HepG2 (cell line): ENCODE data around the gene NKIRAS1. TPM values are rescaled to one million over a fixed set of nuclear protein-coding genes. Genes with fewer than 3 reads are reported as not detected.

Experiments
- DR1 ChIP-seq: sonication (generic); formaldehyde crosslinking; IDR thresholded peaks from 2 replicates; pipeline ENCODE4 v1.8.0; 2021; ENCODE audit warnings: mild to moderate bottlenecking, missing genetic modification reagents, inconsistent platforms
- GMEB1 ChIP-seq: sonication (generic); formaldehyde crosslinking; IDR thresholded peaks from 2 replicates; pipeline ENCODE4 v1.5.1; 2020; ENCODE audit warnings: missing genetic modification reagents, mild to moderate bottlenecking, borderline replicate concordance
- MXD1 ChIP-seq: sonication (generic); formaldehyde crosslinking; IDR thresholded peaks from 2 replicates; pipeline ENCODE4 v1.4.0; 2020; ENCODE audit warnings: mild to moderate bottlenecking, missing genetic modification reagents
- NR1H2 ChIP-seq: sonication (generic); formaldehyde crosslinking; IDR thresholded peaks from 2 replicates; pipeline ENCODE4 v1.8.1; 2022; ENCODE audit warnings: low read depth, missing genetic modification reagents, borderline replicate concordance
- SATB2 ChIP-seq: sonication (generic); formaldehyde crosslinking; IDR thresholded peaks from 2 replicates; pipeline ENCODE4 v1.5.0; 2020; ENCODE audit warnings: missing genetic modification reagents
- TOPORS ChIP-seq: sonication (generic); formaldehyde crosslinking; IDR thresholded peaks from 2 replicates; pipeline ENCODE4 v1.8.0; 2023; ENCODE audit warnings: mild to moderate bottlenecking, missing genetic modification reagents
- ZHX2 ChIP-seq, 2 experiments: sonication (generic) in 1 of 2; formaldehyde crosslinking in 1 of 2; IDR thresholded peaks; 2 replicates each; pipeline versions ENCODE4 v1.6.1 to v1.9.0; 2014 to 2022; ENCODE audit warnings: antibody characterized with exemption in 1 of 2, borderline replicate concordance in 1 of 2, inconsistent platforms in 1 of 2, low read depth in 1 of 2, missing genetic modification reagents in 1 of 2
- ZNF18 ChIP-seq: sonication (generic); formaldehyde crosslinking; IDR thresholded peaks from 2 replicates; pipeline ENCODE4 v1.8.0; 2022; ENCODE audit warnings: mild to moderate bottlenecking, missing genetic modification reagents; ENCODE audit not compliant: insufficient replicate concordance
- polyA plus RNA-seq, 8 experiments: library from polyadenylated mRNA; depleted of rRNA in 3 of 8; stranded (reverse) in 7 of 8; unstranded in 1 of 8; fragments of >200 nt; fragmentation: Illumina TruSeq in 4 of 8; extraction: Trizol in 4 of 8; gene quantifications; 2 replicates each; pipeline versions ENCODE4 v1.2.1 to v1.2.3, GENCODE V29; 2011 to 2016; ENCODE audit warnings: low read depth in 4 of 8, missing spikeins in 1 of 8, mixed read lengths in 1 of 8; ENCODE audit not compliant: insufficient read depth in 1 of 8
- total RNA-seq, 5 experiments: library from RNA; depleted of rRNA; stranded (reverse); fragments of >200 nt; fragmentation: Illumina TruSeq; extraction: Trizol; gene quantifications; 2 replicates each; pipeline ENCODE4 v1.2.3, GENCODE V29; 2016; ENCODE audit warnings: low read depth in 1 of 5

Gene NKIRAS1
- total and polyA plus RNA-seq, 2 of the 13 experiments (the other 11 are each of a cell fraction or from before 2014, with no cell fraction given), result 4.3 to 8.0 TPM

GRCh38 chr3:23880703-23881339 lies 36.0 kb downstream of the NKIRAS1 start (continued):
- no peak for TF ChIP-seq ZHX2 (IDR thresholded peaks at IDR 0.05; ENCODE audit: low read depth)
- TF ChIP-seq ZHX2 (CRISPR knock-in tag; IDR thresholded peaks at IDR 0.05; ENCODE audit: borderline replicate concordance), result no peak
- no peak for TF ChIP-seq DR1 (CRISPR knock-in tag)
- TF ChIP-seq NR1H2 (CRISPR knock-in tag), result no peak
- TF ChIP-seq TOPORS (CRISPR knock-in tag), result no peak
- TF ChIP-seq SATB2 (CRISPR knock-in tag), result no peak
- TF ChIP-seq MXD1 (CRISPR knock-in tag), result no peak
- no peak for TF ChIP-seq ZNF18
- TF ChIP-seq GMEB1 (CRISPR knock-in tag), result no peak
